Body of pancreas (tissue), 4 donors: ENCODE results near the gene TMEM151B. TPM values are rescaled to one million over a fixed set of nuclear protein-coding genes. Genes with fewer than 3 reads are reported as not detected.

Source experiments
- ATAC-seq: fragments of 150-250 bp; one replicate; pipeline ENCODE4 v1.9.1; 2016
- DNase-seq, 4 donors: peaks; one replicate each; pipeline ENCODE4 v3.0.0-alpha.2; 2019
- H3K27ac ChIP-seq, 4 donors: fragments of 200-600 bp; sonication (generic); 1 replicate in 3 of 4; 2 replicates in 1 of 4; pipeline versions ENCODE4 v1.5.1 to v1.6.1; 2016 to 2019; ENCODE audit warnings: mild to moderate bottlenecking in 1 of 4, mixed read lengths in 1 of 4, moderate library complexity in 1 of 4
- H3K27me3 ChIP-seq, 2 donors: fragments of 200-600 bp; sonication (generic); one replicate each; pipeline ENCODE4 v1.6.0; 2016; ENCODE audit warnings: mild to moderate bottlenecking in 1 of 2
- H3K36me3 ChIP-seq, 2 donors: fragments of 200-600 bp; sonication (generic); replicated peaks in 1 of 2; 2 replicates each; pipeline ENCODE4 v1.5.1; 2016; ENCODE audit warnings: low read depth in 2 of 2; ENCODE audit not compliant: insufficient read depth in 1 of 2
- H3K4me1 ChIP-seq: fragments of 200-600 bp; sonication (generic); one replicate; pipeline ENCODE4 v1.6.0; 2016
- H3K4me3 ChIP-seq, 2 donors: fragments of 200-600 bp; sonication (generic); 1 replicate in 1 of 2; 2 replicates in 1 of 2; pipeline ENCODE4 v1.5.1; 2016 to 2019
- H3K9me3 ChIP-seq, 3 donors: fragments of 200-600 bp; sonication (generic); 1 replicate in 2 of 3; 2 replicates in 1 of 3; pipeline ENCODE4 v1.5.1; 2016
- POLR2A ChIP-seq, 3 donors: fragments of 450-650 bp; IDR thresholded peaks; one replicate each; pipeline ENCODE4 v1.6.1; 2016; ENCODE audit warnings: antibody characterized with exemption in 3 of 3, mild to moderate bottlenecking in 2 of 3
- WGBS, 2 donors: methylation state at CpG; one replicate each; pipeline ENCODE4 v1.1.5; 2017; 5-methylcytosine and 5-hydroxymethylcytosine counted together
- intact Hi-C: fragments of 100-400 bp; cut with DNase I; formaldehyde crosslinking; loops from one replicate; pipeline ENCODE4 v1.15.1; 2023
- total RNA-seq, 2 donors: library from RNA; depleted of rRNA; stranded (reverse); fragments of >200 nt; gene quantifications; one replicate each; pipeline ENCODE4 v1.1.0, GENCODE V29; 2016
- TF ChIP-seq, protein P1 (sequence below), 7 experiments: fragments of 450-650 bp in 4 of 7; fragments of 200-600 bp in 3 of 7; sonication (generic) in 3 of 7; IDR thresholded peaks; one replicate each; pipeline ENCODE4 v1.5.1; 2016 to 2019; ENCODE audit warnings: antibody characterized with exemption in 7 of 7

The TMEM151B gene
- total RNA-seq, 2 donors from 2014 or later, result under 0.01 to 0.66 TPM

DNA sequence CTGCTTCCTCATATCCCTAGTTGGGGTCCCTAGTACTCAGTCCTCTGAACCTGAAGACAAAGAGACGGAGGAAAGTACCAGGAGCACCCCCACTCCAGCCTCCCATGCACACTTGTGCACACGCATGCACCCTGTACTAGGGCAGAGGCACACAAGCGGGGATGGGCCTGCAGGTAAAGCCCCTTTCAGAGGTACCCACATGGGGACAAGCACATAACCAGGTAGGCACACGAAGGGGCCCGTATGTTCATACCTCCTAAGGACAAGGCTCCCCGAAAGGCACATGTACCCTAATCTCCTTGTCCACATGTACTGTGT is 1.1 kb downstream of the TMEM151B start:
- ATAC-seq, result no peak
- H3K36me3 ChIP-seq, result no peaks in the 10 kb centered on the region
- no peak for DNase-seq
- peaks cover 0 to 17% of the 10 kb centered on the region in 2 donors for H3K27me3 ChIP-seq
- TF ChIP-seq, protein P1, sequence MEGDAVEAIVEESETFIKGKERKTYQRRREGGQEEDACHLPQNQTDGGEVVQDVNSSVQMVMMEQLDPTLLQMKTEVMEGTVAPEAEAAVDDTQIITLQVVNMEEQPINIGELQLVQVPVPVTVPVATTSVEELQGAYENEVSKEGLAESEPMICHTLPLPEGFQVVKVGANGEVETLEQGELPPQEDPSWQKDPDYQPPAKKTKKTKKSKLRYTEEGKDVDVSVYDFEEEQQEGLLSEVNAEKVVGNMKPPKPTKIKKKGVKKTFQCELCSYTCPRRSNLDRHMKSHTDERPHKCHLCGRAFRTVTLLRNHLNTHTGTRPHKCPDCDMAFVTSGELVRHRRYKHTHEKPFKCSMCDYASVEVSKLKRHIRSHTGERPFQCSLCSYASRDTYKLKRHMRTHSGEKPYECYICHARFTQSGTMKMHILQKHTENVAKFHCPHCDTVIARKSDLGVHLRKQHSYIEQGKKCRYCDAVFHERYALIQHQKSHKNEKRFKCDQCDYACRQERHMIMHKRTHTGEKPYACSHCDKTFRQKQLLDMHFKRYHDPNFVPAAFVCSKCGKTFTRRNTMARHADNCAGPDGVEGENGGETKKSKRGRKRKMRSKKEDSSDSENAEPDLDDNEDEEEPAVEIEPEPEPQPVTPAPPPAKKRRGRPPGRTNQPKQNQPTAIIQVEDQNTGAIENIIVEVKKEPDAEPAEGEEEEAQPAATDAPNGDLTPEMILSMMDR (IDR thresholded peaks at IDR 0.05), result no peak
- TF ChIP-seq POLR2A (IDR thresholded peaks at IDR 0.05), result no peak
- intact Hi-C loops, result loop anchor here (5.0 kb wide), 1 partner anchor 66 kb away; no protein-coding TSS in a partner anchor
- 81 to 89% methylated on average over 6 of the region's 6 CpGs for WGBS, 2 donors
- peaks cover 11% of the 10 kb centered on the region for H3K4me1 ChIP-seq
- H3K4me3 ChIP-seq, result no peak overlapping the region
- H3K27ac ChIP-seq, result no peak overlapping the region
- no peaks in the 10 kb centered on the region for H3K9me3 ChIP-seq

DNA sequence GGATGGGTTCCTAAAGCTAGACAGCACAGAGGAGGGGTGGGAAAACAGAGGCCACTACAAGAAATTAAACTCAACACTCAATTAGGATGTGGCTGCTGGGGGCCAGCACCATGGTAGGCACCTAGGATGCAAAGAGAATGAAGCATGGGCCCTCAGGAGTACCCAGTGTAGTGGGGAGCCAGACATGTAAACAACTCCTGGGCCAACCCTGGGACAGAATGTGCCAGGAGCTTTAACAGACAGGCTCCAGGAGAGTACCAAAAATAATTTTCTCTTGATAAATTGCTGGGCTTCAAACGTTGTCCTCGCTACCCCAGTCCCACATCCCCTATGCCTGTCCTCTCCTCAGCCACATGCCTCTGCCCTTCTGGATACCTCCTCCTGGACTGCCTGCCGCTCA is 1.7 kb downstream of the TMEM151B start:
- TF ChIP-seq POLR2A (IDR thresholded peaks at IDR 0.05), result no peak
- TF ChIP-seq, protein P1 (IDR thresholded peaks at IDR 0.05), result no peak
- Histone ChIP-seq H3K27ac (no peak overlapping the region), H3K36me3 (no peaks in the 10 kb centered on the region), H3K4me3 (no peak overlapping the region), H3K4me1 (peaks cover 12% of the 10 kb centered on the region), H3K9me3 (no peaks in the 10 kb centered on the region), H3K27me3 (peaks cover 0 to 18% of the 10 kb centered on the region in 2 donors)
- WGBS, 2 donors, result 39 to 44% methylated on average over 3 of the region's 3 CpGs
- ATAC-seq (no peak), DNase-seq (no peak)
- intact Hi-C loops, result loop anchor here (5.0 kb wide), 1 partner anchor 65 kb away; no protein-coding TSS in a partner anchor

DNA sequence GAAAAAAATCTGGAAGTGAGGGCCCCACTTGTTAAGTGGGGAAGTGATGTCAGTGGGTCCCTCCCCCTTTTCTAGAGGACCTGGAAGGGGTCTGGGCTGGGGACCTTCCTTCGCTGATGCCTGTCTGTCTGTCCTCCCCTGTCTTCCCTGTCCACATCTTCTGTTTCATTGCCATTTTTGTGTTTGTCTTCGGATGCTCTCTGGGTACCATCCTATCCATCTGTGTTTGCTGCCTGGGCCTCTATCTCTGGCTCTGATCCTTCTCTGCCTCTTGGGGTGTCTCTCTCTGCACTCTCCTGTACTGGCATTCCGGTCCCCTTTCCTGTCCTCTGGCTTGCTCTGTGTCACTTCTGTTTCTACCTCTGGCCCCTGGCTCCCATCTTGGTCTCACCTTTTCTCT is 2.3 kb downstream of the TMEM151B start:
- intact Hi-C loops, result loop anchor here (5.0 kb wide), 1 partner anchor 65 kb away; no protein-coding TSS in a partner anchor
- no peak overlapping the region for H3K27ac ChIP-seq
- H3K4me1 ChIP-seq, result peaks cover 12% of the 10 kb centered on the region
- H3K36me3 ChIP-seq, result no peaks in the 10 kb centered on the region
- peaks cover 0 to 18% of the 10 kb centered on the region in 2 donors for H3K27me3 ChIP-seq
- no peak for ATAC-seq
- no peak for DNase-seq
- no peak overlapping the region for H3K4me3 ChIP-seq
- TF ChIP-seq, protein P1 (IDR thresholded peaks at IDR 0.05), result no peak
- no peak for TF ChIP-seq POLR2A (IDR thresholded peaks at IDR 0.05)
- WGBS, 2 donors, result 76 to 81% methylated on average over 3 of the region's 3 CpGs
- no peaks in the 10 kb centered on the region for H3K9me3 ChIP-seq

DNA sequence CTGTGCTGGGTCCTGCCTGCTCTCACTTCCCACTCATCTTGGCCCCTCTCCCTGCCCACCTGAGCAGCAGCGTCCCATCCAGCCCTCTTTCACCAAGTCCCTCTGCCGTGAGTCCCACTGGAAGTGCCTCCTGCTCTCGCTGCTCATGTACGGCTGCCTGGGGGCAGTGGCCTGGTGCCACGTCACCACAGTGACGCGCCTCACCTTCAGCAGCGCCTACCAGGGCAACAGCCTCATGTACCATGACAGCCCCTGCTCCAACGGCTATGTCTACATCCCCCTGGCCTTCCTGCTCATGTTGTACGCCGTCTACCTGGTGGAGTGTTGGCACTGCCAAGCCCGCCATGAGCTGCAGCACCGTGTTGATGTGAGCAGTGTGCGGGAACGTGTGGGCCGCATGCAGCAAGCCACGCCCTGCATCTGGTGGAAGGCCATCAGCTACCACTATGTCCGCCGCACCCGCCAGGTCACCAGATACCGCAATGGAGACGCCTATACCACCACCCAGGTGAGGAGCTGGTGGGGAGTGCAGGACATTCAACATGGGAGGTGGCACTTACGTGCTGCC is 2.8 kb downstream of the TMEM151B start:
- intact Hi-C loops, result loop anchor here (5.0 kb wide), 1 partner anchor 64 kb away; no protein-coding TSS in a partner anchor
- peaks cover 12% of the 10 kb centered on the region for H3K4me1 ChIP-seq
- no peak for TF ChIP-seq POLR2A (IDR thresholded peaks at IDR 0.05)
- TF ChIP-seq, protein P1 (IDR thresholded peaks at IDR 0.05), result no peak
- WGBS, 2 donors, result 72 to 83% methylated on average over 15 to 21 of the region's 23 CpGs
- H3K36me3 ChIP-seq, result no peaks in the 10 kb centered on the region
- H3K27me3 ChIP-seq, result peaks cover 0 to 18% of the 10 kb centered on the region in 2 donors
- H3K9me3 ChIP-seq, result no peaks in the 10 kb centered on the region
- H3K27ac ChIP-seq, result no peak overlapping the region
- H3K4me3 ChIP-seq, result no peak overlapping the region
- no peak for ATAC-seq
- no peak for DNase-seq

DNA sequence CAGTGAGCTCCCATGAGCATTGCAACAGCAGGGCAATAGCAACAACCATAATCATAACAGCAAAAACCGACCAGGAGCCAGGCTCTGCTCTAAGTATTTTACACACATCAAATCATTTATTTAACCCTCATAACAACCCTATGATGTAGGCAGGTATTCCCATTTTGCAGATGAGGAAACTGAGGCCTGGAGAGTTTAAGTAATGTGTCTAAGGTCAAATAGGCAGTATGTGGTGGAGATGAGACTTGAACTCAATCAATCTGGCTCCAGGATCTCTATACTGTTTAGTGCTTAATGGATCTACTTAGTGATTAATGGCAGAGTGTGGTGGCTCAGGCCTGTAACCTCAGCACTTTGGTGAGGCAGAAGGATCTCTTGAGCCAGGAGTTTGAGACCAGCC is 3.4 kb downstream of the TMEM151B start:
- no peaks in the 10 kb centered on the region for H3K36me3 ChIP-seq
- ATAC-seq, result no peak
- TF ChIP-seq POLR2A (IDR thresholded peaks at IDR 0.05), result no peak
- TF ChIP-seq, protein P1 (IDR thresholded peaks at IDR 0.05), result no peak
- peaks cover 0 to 18% of the 10 kb centered on the region in 2 donors for H3K27me3 ChIP-seq
- no peak overlapping the region for H3K4me3 ChIP-seq
- 25 to 52% methylated on average over 1 of the region's 1 CpG for WGBS, 2 donors
- DNase-seq, result no peak
- H3K9me3 ChIP-seq, result no peaks in the 10 kb centered on the region
- H3K27ac ChIP-seq, result no peak overlapping the region
- intact Hi-C loops, result loop anchor here (5.0 kb wide), 1 partner anchor 64 kb away; no protein-coding TSS in a partner anchor
- H3K4me1 ChIP-seq, result peaks cover 12% of the 10 kb centered on the region
